Neuron (in vitro differentiated cells): ENCODE results near the gene OR4C45.
"Not testable (repeated sequence)": the region's sequence is repeated elsewhere in the genome, so short reads cannot be mapped to it uniquely, and the experiment has no call there.

Experiments
- H2AFZ ChIP-seq: one replicate; pipeline ENCODE4 v1.6.1; 2013; ENCODE audit warnings: low read depth, mild to moderate bottlenecking, inconsistent platforms, low read length, moderate library complexity
- H3K27me3 ChIP-seq: one replicate; pipeline ENCODE4 v1.6.1; 2013; ENCODE audit warnings: low read length; ENCODE audit not compliant: insufficient read depth
- H3K36me3 ChIP-seq: one replicate; pipeline ENCODE4 v1.6.1; 2013; ENCODE audit warnings: low read length; ENCODE audit not compliant: insufficient read depth
- H3K4me1 ChIP-seq: one replicate; pipeline ENCODE4 v1.6.1; 2013; ENCODE audit warnings: low read length; ENCODE audit not compliant: insufficient read depth
- H3K4me3 ChIP-seq: 2 replicates; pipeline ENCODE4 v1.5.1; 2013; ENCODE audit warnings: mild to moderate bottlenecking, low read length, moderate library complexity
- H3K9me3 ChIP-seq: one replicate; pipeline ENCODE4 v1.6.1; 2013; ENCODE audit warnings: low read length

OR4C45 gene

GRCh38 chr11:50032574-50032973 is at the start of gene OR4C45:
Gene OR4C45, plus strand, starts transcription at chr11:50032874.
- Histone ChIP-seq H3K9me3 (no peaks in the 10 kb centered on the region), H3K4me1 (no peaks in the 10 kb centered on the region), H3K27me3 (no peaks in the 10 kb centered on the region)

GRCh38 chr11:49995565-49995964 is 37.1 kb upstream of the OR4C45 start:
- Histone ChIP-seq H3K4me3 (no peak overlapping the region), H2AFZ (no peak overlapping the region), H3K4me1 (no peaks in the 10 kb centered on the region), H3K27me3 (no peaks in the 10 kb centered on the region), H3K36me3 (no peaks in the 10 kb centered on the region), H3K9me3 (no peaks in the 10 kb centered on the region)

More at GRCh38 chr11:50032574-50032973, at the start of gene OR4C45:
- Histone ChIP-seq H2AFZ (no peak within 1 kb of the TSS), H3K4me3 (no peak within 1 kb of the TSS), H3K36me3 (no peaks in the 10 kb centered on the region)

- no peaks in the 10 kb centered on the region for H3K27me3 ChIP-seq
- no peaks in the 10 kb centered on the region for H3K9me3 ChIP-seq
These were observed 2.5 kb upstream of the OR4C45 start for GRCh38 chr11:50030193-50030592.

GRCh38 chr11:50036239-50036638 is 3.6 kb downstream of the OR4C45 start:
- H3K9me3 ChIP-seq, H2AFZ ChIP-seq, H3K4me1 ChIP-seq, H3K27me3 ChIP-seq, H3K36me3 ChIP-seq, H3K4me3 ChIP-seq: not testable (repeated sequence)

More at GRCh38 chr11:50030193-50030592, 2.5 kb upstream of the OR4C45 start:
- no peak overlapping the region for H2AFZ ChIP-seq
- H3K36me3 ChIP-seq: no peaks in the 10 kb centered on the region
- no peak overlapping the region for H3K4me3 ChIP-seq
- no peaks in the 10 kb centered on the region for H3K4me1 ChIP-seq

- Histone ChIP-seq H3K27me3 (no peaks in the 10 kb centered on the region), H3K36me3 (no peaks in the 10 kb centered on the region), H3K9me3 (no peaks in the 10 kb centered on the region), H2AFZ (no peak overlapping the region), H3K4me3 (no peak overlapping the region), H3K4me1 (no peaks in the 10 kb centered on the region)
These were observed 4.6 kb downstream of the OR4C45 start for GRCh38 chr11:50037251-50037650.

- Histone ChIP-seq H2AFZ (no peak overlapping the region), H3K4me1 (no peaks in the 10 kb centered on the region), H3K9me3 (no peaks in the 10 kb centered on the region), H3K4me3 (no peak overlapping the region), H3K27me3 (peaks cover 3% of the 10 kb centered on the region), H3K36me3 (no peaks in the 10 kb centered on the region)
These were observed 12.0 kb downstream of the OR4C45 start for GRCh38 chr11:50044647-50045046.

- not testable (repeated sequence) for H3K4me3 ChIP-seq, H3K36me3 ChIP-seq, H2AFZ ChIP-seq, H3K4me1 ChIP-seq, H3K27me3 ChIP-seq, H3K9me3 ChIP-seq
These were observed 30.4 kb downstream of the OR4C45 start for GRCh38 chr11:50063056-50063455.

- Histone ChIP-seq H3K36me3 (no peaks in the 10 kb centered on the region), H3K9me3 (no peaks in the 10 kb centered on the region)
These were observed 37.7 kb downstream of the OR4C45 start for GRCh38 chr11:50070389-50070788.

GRCh38 chr11:50071584-50072225 is 39.0 kb downstream of the OR4C45 start:
- Histone ChIP-seq H3K27me3 (no peaks in the 10 kb centered on the region), H3K36me3 (no peaks in the 10 kb centered on the region), H3K4me3 (no peak overlapping the region), H2AFZ (no peak overlapping the region), H3K4me1 (no peaks in the 10 kb centered on the region), H3K9me3 (no peaks in the 10 kb centered on the region)

More at GRCh38 chr11:50070389-50070788, 37.7 kb downstream of the OR4C45 start:
- Histone ChIP-seq H3K4me1 (no peaks in the 10 kb centered on the region), H2AFZ (no peak overlapping the region), H3K27me3 (no peaks in the 10 kb centered on the region), H3K4me3 (no peak overlapping the region)

GRCh38 chr11:50072226-50073112 is 39.8 kb downstream of the OR4C45 start:
- Histone ChIP-seq H3K36me3 (no peaks in the 10 kb centered on the region), H3K9me3 (no peaks in the 10 kb centered on the region)

GRCh38 chr11:50073113-50074105 is 40.7 kb downstream of the OR4C45 start:
- H3K4me3 ChIP-seq: no peak overlapping the region
- no peaks in the 10 kb centered on the region for H3K36me3 ChIP-seq
- H3K4me1 ChIP-seq: no peaks in the 10 kb centered on the region
- H3K9me3 ChIP-seq: no peaks in the 10 kb centered on the region
- no peak overlapping the region for H2AFZ ChIP-seq
- no peaks in the 10 kb centered on the region for H3K27me3 ChIP-seq

More at GRCh38 chr11:50072226-50073112, 39.8 kb downstream of the OR4C45 start:
- Histone ChIP-seq H3K4me1 (no peaks in the 10 kb centered on the region), H3K27me3 (no peaks in the 10 kb centered on the region), H2AFZ (no peak overlapping the region), H3K4me3 (no peak overlapping the region)

GRCh38 chr11:50074161-50074560 is 41.5 kb downstream of the OR4C45 start:
- Histone ChIP-seq H2AFZ (no peak overlapping the region), H3K36me3 (no peaks in the 10 kb centered on the region), H3K27me3 (no peaks in the 10 kb centered on the region), H3K4me1 (no peaks in the 10 kb centered on the region), H3K4me3 (no peak overlapping the region), H3K9me3 (no peaks in the 10 kb centered on the region)
